Glutamatergic neuron (in vitro differentiated cells): ENCODE results near the gene ATRNL1. TPM values are rescaled to one million over a fixed set of nuclear protein-coding genes. Genes with fewer than 3 reads are reported as not detected.

Experiments
- DNase-seq: peaks from one replicate; pipeline ENCODE4 v3.0.0; 2022
- H3K27ac Mint-ChIP-seq: one replicate; pipeline ENCODE4 v1.8.0; 2020; ENCODE audit warnings: mild to moderate bottlenecking, mixed read lengths, inconsistent platforms; ENCODE audit not compliant: unreplicated experiment
- H3K27me3 Mint-ChIP-seq: one replicate; pipeline ENCODE4 v1.8.0; 2020; ENCODE audit warnings: mild to moderate bottlenecking, moderate library complexity, mixed read lengths, inconsistent platforms; ENCODE audit not compliant: unreplicated experiment
- H3K36me3 Mint-ChIP-seq: one replicate; pipeline ENCODE4 v1.8.0; 2020; ENCODE audit warnings: mild to moderate bottlenecking, mixed read lengths, inconsistent platforms; ENCODE audit not compliant: unreplicated experiment
- H3K4me1 Mint-ChIP-seq: one replicate; pipeline ENCODE4 v1.8.0; 2020; ENCODE audit warnings: mild to moderate bottlenecking, low read depth, mixed read lengths, inconsistent platforms; ENCODE audit not compliant: unreplicated experiment
- H3K4me3 Mint-ChIP-seq: one replicate; pipeline ENCODE4 v1.8.0; 2020; ENCODE audit warnings: mild to moderate bottlenecking, mixed read lengths, inconsistent platforms; ENCODE audit not compliant: unreplicated experiment
- H3K9me3 Mint-ChIP-seq: one replicate; pipeline ENCODE4 v1.8.0; 2020; ENCODE audit warnings: mild to moderate bottlenecking, moderate library complexity, mixed read lengths, inconsistent platforms; ENCODE audit not compliant: unreplicated experiment
- total RNA-seq: library from RNA; stranded (reverse); fragmentation: NEBNext Ultra II Directional; extraction: Animal tissue kit (Norgen Biotek cat#: 25700); gene quantifications from one replicate; pipeline ENCODE4 v1.2.1, GENCODE V29; 2021; ENCODE audit not compliant: unreplicated experiment
- TF ChIP-seq, protein P1 (sequence below): fragments of 200-600 bp; sonication (generic); IDR thresholded peaks from one replicate; pipeline ENCODE4 v1.5.0; 2021; ENCODE audit not compliant: partially characterized antibody, unreplicated experiment

ATRNL1 gene
- total RNA-seq, 1 donor from 2014 or later = 35.9 TPM

- H3K36me3 Mint-ChIP-seq = peaks cover 15% of the 10 kb centered on the region
- TF ChIP-seq, protein P1, sequence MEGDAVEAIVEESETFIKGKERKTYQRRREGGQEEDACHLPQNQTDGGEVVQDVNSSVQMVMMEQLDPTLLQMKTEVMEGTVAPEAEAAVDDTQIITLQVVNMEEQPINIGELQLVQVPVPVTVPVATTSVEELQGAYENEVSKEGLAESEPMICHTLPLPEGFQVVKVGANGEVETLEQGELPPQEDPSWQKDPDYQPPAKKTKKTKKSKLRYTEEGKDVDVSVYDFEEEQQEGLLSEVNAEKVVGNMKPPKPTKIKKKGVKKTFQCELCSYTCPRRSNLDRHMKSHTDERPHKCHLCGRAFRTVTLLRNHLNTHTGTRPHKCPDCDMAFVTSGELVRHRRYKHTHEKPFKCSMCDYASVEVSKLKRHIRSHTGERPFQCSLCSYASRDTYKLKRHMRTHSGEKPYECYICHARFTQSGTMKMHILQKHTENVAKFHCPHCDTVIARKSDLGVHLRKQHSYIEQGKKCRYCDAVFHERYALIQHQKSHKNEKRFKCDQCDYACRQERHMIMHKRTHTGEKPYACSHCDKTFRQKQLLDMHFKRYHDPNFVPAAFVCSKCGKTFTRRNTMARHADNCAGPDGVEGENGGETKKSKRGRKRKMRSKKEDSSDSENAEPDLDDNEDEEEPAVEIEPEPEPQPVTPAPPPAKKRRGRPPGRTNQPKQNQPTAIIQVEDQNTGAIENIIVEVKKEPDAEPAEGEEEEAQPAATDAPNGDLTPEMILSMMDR = no peak
- H3K4me3 Mint-ChIP-seq = no peak overlapping the region
- no peak overlapping the region for H3K27ac Mint-ChIP-seq
- H3K27me3 Mint-ChIP-seq = no peaks in the 10 kb centered on the region
- no peaks in the 10 kb centered on the region for H3K4me1 Mint-ChIP-seq
- no peak for DNase-seq
- H3K9me3 Mint-ChIP-seq = no peaks in the 10 kb centered on the region
Observed at GRCh38 chr10:115760131-115760530, 667.0 kb downstream of the ATRNL1 start.

DNA sequence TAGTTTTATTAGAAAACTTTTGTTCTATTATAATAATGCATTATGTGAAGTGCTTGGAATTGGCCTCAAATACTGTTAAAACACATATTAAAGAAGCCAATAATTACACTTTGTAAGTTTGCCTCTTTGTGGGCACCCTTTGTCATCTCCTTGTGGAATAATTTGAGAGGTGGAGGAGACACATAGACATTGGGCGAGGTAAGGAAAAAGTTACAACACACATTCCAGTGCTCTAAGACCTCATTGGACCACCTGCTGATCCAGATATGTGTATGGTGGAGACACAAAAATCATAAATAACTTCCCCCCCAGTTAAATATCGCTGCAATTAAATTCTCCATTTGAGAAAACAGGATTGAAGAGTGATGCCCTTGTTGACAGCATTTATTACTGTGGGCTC is 668.0 kb downstream of the ATRNL1 start:
- Mint-ChIP-seq H3K27me3 (peaks cover 1% of the 10 kb centered on the region), H3K9me3 (no peaks in the 10 kb centered on the region), H3K27ac (no peak overlapping the region), H3K36me3 (peaks cover 9% of the 10 kb centered on the region), H3K4me3 (no peak overlapping the region), H3K4me1 (no peaks in the 10 kb centered on the region)
- TF ChIP-seq, protein P1 = no peak
- no peak for DNase-seq

DNA sequence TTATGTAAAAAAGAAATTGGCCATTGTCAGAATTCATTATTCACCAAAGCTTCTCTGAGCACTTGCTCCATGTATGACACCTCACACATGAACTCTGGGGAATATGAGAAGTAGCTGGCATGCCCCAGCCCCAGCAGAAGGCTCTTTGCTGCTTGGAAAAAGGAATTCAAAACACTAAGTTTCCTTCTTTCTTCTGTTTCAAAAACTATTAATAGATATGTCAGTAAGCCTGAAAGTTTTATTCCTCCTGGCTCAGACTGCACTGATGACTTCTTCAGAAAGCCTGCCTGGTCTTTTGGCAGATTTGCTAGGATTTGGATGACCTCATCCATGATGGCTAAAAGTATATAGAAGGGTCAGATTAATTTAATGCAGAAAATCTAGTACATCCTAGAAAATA is 668.9 kb downstream of the ATRNL1 start:
- Mint-ChIP-seq H3K4me1 (no peaks in the 10 kb centered on the region), H3K9me3 (no peaks in the 10 kb centered on the region), H3K4me3 (no peak overlapping the region), H3K27ac (no peak overlapping the region), H3K36me3 (peaks cover under 1% of the 10 kb centered on the region), H3K27me3 (peaks cover 1% of the 10 kb centered on the region)
- TF ChIP-seq, protein P1 = no peak
- no peak for DNase-seq

DNA sequence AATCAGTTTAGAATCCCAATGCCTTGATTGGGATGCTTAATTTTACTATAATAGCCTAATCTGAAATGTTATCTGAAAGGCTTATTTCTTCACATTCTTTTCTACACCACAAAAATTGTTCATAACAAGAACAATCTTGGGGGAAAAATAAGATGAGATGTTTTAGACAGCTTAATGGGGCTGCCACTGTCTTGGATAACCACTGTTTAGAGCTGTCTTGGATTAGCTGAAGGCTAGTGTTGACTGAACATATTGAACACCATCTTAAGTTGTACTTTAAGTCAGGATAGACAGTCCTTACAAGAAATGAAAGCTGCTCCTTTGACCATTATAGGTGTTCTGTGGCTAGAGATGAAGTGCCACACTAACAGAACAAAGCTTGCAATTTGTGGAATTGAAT is 678.6 kb downstream of the ATRNL1 start:
- no peaks in the 10 kb centered on the region for H3K27me3 Mint-ChIP-seq
- TF ChIP-seq, protein P1 = no peak
- H3K4me1 Mint-ChIP-seq = no peaks in the 10 kb centered on the region
- no peaks in the 10 kb centered on the region for H3K36me3 Mint-ChIP-seq
- no peak for DNase-seq
- no peak overlapping the region for H3K27ac Mint-ChIP-seq
- H3K9me3 Mint-ChIP-seq = no peaks in the 10 kb centered on the region
- no peak overlapping the region for H3K4me3 Mint-ChIP-seq

- DNase-seq = no peak
- H3K27me3 Mint-ChIP-seq = no peaks in the 10 kb centered on the region
- H3K36me3 Mint-ChIP-seq = no peaks in the 10 kb centered on the region
- H3K4me1 Mint-ChIP-seq = no peaks in the 10 kb centered on the region
- no peak overlapping the region for H3K4me3 Mint-ChIP-seq
- no peaks in the 10 kb centered on the region for H3K9me3 Mint-ChIP-seq
- H3K27ac Mint-ChIP-seq = no peak overlapping the region
- TF ChIP-seq, protein P1 = no peak
Observed at GRCh38 chr10:115772606-115773005, 679.4 kb downstream of the ATRNL1 start.
